GM12872 (cell line): ENCODE data around the gene CDC20B.

Experiments
- CTCF ChIP-seq: IDR thresholded peaks from 3 replicates; pipeline ENCODE4 v1.5.1; 2011; ENCODE audit warnings: low read depth, mild to moderate bottlenecking, low read length, moderate library complexity; ENCODE audit not compliant: insufficient read depth

Gene CDC20B

GRCh38 chr5:55063220-55063863, 109.6 kb downstream of the CDC20B start:
- no peak for TF ChIP-seq CTCF
